Progenitor cell of endocrine pancreas (in vitro differentiated cells): ENCODE data around the gene WSB2. TPM values are rescaled to one million over a fixed set of nuclear protein-coding genes. Genes with fewer than 3 reads are reported as not detected.

ENCODE experiments used
- DNase-seq: peaks from one replicate; pipeline ENCODE4 v3.0.0; 2021; ENCODE audit warnings: low spot score; ENCODE audit not compliant: unreplicated experiment
- H3K27ac Mint-ChIP-seq: 2 replicates; pipeline ENCODE4 v1.8.0; 2021; ENCODE audit warnings: mild to moderate bottlenecking, moderate library complexity, mixed read lengths
- H3K27me3 Mint-ChIP-seq: 2 replicates; pipeline ENCODE4 v1.8.0; 2021; ENCODE audit warnings: mixed read lengths
- H3K36me3 Mint-ChIP-seq: 2 replicates; pipeline ENCODE4 v1.8.0; 2022; ENCODE audit warnings: mixed read lengths; ENCODE audit not compliant: insufficient read depth
- H3K4me1 Mint-ChIP-seq: 2 replicates; pipeline ENCODE4 v1.8.0; 2021; ENCODE audit warnings: low read depth, mixed read lengths
- H3K4me3 Mint-ChIP-seq: 2 replicates; pipeline ENCODE4 v1.8.0; 2021; ENCODE audit warnings: low read depth, mild to moderate bottlenecking, moderate library complexity, mixed read lengths
- H3K9me3 Mint-ChIP-seq: 2 replicates; pipeline ENCODE4 v1.8.0; 2021; ENCODE audit warnings: low read depth, mixed read lengths
- total RNA-seq: library from RNA; stranded (reverse); gene quantifications from 2 replicates; pipeline ENCODE4 v1.2.1, GENCODE V29; 2021
- TF ChIP-seq, protein P1 (sequence below): fragments of 200-600 bp; sonication (generic); IDR thresholded peaks from one replicate; pipeline ENCODE4 v1.5.0; 2021; ENCODE audit warnings: antibody characterized with exemption, mild to moderate bottlenecking; ENCODE audit not compliant: unreplicated experiment

WSB2 gene
- total RNA-seq, 1 donor from 2014 or later = 46.9 TPM

DNA sequence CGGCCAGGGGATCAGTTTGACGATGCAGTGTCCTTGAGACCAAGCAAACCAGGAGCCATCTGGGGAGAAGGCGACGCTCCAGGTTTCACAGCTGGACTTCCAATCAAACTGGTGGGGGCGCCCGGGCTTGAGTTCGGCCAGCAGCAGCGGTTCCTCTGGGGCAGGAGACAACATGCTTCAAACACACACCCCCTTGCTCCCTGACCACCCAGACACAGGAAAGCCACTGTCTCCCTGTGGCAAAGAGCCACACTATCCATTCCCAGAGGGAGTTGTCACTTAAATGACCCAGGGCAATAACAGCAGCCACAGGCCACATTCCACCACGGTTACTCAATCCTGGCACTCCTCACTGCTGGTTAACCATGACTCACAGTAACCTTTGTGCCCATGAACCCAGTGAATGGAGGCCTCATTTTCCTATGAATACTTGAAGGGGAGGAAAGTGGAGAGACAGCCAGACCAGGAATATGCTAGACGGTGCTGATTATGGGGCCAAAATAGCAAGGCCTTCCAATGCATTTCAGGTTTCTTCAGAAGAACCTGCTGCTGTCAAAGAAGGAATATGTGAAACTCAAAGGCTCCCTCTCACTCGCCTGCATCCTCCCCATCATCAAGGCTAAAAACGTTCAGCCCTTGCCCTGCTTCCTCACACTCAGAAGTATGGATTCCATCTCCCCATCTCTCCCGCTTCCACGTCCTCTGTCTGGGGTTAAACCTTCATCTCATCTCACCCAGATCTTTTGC is 8.5 kb downstream of the WSB2 start:
- Mint-ChIP-seq H3K4me3 (no peak overlapping the region), H3K36me3 (peaks cover 12% of the 10 kb centered on the region), H3K4me1 (peaks cover 3% of the 10 kb centered on the region), H3K9me3 (no peaks in the 10 kb centered on the region), H3K27ac (peak overlapping the region; percentile 66), H3K27me3 (no peaks in the 10 kb centered on the region)
- DNase-seq = no peak
- TF ChIP-seq, protein P1, sequence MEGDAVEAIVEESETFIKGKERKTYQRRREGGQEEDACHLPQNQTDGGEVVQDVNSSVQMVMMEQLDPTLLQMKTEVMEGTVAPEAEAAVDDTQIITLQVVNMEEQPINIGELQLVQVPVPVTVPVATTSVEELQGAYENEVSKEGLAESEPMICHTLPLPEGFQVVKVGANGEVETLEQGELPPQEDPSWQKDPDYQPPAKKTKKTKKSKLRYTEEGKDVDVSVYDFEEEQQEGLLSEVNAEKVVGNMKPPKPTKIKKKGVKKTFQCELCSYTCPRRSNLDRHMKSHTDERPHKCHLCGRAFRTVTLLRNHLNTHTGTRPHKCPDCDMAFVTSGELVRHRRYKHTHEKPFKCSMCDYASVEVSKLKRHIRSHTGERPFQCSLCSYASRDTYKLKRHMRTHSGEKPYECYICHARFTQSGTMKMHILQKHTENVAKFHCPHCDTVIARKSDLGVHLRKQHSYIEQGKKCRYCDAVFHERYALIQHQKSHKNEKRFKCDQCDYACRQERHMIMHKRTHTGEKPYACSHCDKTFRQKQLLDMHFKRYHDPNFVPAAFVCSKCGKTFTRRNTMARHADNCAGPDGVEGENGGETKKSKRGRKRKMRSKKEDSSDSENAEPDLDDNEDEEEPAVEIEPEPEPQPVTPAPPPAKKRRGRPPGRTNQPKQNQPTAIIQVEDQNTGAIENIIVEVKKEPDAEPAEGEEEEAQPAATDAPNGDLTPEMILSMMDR = no peak

DNA sequence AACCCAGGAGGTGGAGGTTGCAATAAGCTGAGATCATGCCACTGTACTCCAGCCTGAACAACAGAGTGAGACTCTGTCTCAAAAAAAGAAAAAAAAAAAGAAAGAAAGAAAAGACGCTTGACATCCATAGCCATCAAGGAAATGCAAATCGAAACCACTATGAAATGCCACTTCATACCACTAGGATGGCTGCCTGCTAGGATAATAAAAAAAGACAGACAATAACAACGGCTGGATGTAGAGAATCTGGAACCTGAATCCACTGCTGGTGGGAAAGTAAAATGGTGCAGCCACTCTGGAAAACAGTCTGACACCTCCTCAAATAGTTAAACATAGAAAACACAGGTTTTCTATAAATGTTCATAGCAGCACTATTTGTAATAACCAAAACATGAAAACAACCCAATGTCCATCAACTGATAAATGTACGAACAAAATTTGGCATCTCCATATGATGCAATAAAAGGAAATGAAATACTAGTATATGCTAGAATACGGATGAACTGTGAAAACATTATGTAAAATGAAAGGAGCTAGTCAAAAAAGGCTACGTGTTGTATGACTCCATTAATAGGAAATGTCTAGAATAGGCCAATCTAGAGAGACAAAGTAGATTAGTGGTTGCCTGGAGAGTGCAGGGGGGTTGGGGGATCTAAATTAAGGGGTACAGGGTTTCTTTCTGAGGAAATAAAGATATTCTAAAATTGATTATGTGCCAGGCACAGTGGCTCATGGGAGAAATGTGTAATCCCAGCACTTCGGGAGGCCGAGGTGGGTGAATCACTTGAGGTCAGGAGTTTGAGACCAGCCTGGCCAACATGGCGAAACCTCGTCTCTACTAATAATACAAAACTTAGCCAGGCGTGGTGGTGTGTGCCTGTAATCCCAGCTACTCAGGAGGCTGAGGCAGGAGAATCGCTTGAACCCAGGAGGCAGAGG is 9.7 kb downstream of the WSB2 start:
- H3K27ac Mint-ChIP-seq = peak overlapping the region; percentile 33
- TF ChIP-seq, protein P1 = no peak
- peaks cover 14% of the 10 kb centered on the region for H3K36me3 Mint-ChIP-seq
- H3K4me1 Mint-ChIP-seq = peaks cover 2% of the 10 kb centered on the region
- H3K4me3 Mint-ChIP-seq = no peak overlapping the region
- H3K27me3 Mint-ChIP-seq = no peaks in the 10 kb centered on the region
- H3K9me3 Mint-ChIP-seq = no peaks in the 10 kb centered on the region
- DNase-seq = no peak

DNA sequence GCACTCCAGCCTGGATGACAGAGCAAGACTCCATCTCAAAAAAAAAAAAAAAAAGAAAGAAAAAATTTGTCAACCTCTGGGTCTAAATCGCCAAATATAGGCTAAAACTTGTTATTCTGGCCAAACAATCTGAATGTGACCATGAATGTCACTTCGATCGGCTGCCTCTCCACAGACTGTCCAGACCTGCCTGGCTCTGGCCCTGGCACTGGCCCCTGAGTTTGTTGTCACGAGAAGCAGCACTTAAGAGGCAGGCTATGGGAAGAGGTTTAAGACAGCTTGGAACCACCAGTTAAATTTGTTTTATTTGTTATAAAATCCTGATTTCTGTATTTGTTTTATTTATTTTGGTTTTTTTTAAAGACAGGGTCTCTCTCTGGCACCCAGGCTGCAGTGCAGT is 14.5 kb downstream of the WSB2 start:
- no peaks in the 10 kb centered on the region for H3K9me3 Mint-ChIP-seq
- no peak overlapping the region for H3K27ac Mint-ChIP-seq
- H3K36me3 Mint-ChIP-seq = peaks cover 38% of the 10 kb centered on the region
- no peak for DNase-seq
- H3K4me1 Mint-ChIP-seq = no peaks in the 10 kb centered on the region
- H3K4me3 Mint-ChIP-seq = no peak overlapping the region
- H3K27me3 Mint-ChIP-seq = no peaks in the 10 kb centered on the region
- TF ChIP-seq, protein P1 = no peak

DNA sequence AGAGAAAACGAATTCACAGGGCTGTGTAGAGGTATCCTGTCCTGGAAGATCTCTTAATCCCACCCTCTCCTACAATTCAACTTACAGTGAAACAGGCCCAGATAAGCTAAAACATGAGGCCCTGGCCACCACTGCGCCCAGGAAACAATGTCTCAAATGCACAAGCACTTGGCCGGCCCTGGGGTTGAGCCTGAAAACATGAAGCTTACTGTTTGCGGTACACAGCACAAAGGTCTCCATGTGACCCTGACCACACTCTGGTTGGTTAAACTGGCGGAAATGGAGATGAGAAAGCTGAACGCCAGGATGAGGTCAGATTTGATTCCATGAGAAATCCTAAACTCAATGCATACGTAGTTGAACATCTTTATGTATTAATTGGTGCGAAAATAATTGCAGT is 16.4 kb downstream of the WSB2 start:
- Mint-ChIP-seq H3K27ac (no peak overlapping the region), H3K27me3 (no peaks in the 10 kb centered on the region), H3K36me3 (peaks cover 38% of the 10 kb centered on the region), H3K4me1 (no peaks in the 10 kb centered on the region), H3K9me3 (peaks cover 3% of the 10 kb centered on the region), H3K4me3 (no peak overlapping the region)
- TF ChIP-seq, protein P1 = no peak
- no peak for DNase-seq

DNA sequence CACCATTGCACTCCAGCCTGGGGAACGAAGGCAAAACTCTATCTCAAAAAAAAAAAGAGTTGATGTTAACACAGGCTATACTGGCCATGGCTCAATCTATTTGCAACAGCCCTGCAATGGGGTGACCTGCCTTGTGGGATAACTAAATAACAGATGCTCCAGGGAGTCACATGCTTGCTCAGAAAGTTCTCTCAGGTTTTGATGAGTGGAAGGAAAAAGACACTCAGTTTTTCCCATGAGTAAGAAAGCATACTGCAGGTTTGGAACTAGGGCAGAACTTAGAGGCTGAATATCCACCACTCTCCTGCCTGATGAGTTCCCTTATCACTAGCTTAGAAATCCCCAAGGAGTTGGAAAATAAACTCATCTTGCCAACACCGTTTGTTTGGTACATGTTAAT is 16.9 kb downstream of the WSB2 start:
- no peak for DNase-seq
- Mint-ChIP-seq H3K27me3 (no peaks in the 10 kb centered on the region), H3K4me1 (no peaks in the 10 kb centered on the region), H3K27ac (no peak overlapping the region), H3K4me3 (no peak overlapping the region), H3K9me3 (peaks cover 3% of the 10 kb centered on the region), H3K36me3 (peaks cover 37% of the 10 kb centered on the region)
- TF ChIP-seq, protein P1 = no peak
